HG03045 (cell line): ENCODE data around the gene MEF2B.
"Not testable (repeated sequence)": the region's sequence is repeated elsewhere in the genome, so short reads cannot be mapped to it uniquely, and the experiment has no call there.

Experiments used
- ATAC-seq: cut with Tn5 transposase; IDR thresholded peaks from one replicate; pipeline ENCODE4 v1.9.1; 2021; ENCODE audit warnings: mild to moderate bottlenecking, moderate library complexity; ENCODE audit not compliant: unreplicated experiment

MEF2B gene

GRCh38 chr19:19157808-19158207, 12.3 kb downstream of the MEF2B start:
- ATAC-seq: no peak

GRCh38 chr19:19155495-19156219, 14.4 kb downstream of the MEF2B start:
- ATAC-seq: peak; percentile 65

GRCh38 chr19:19154768-19155494, 15.1 kb downstream of the MEF2B start:
- no peak for ATAC-seq

- no peak for ATAC-seq
Observed at GRCh38 chr19:19152668-19153384, 17.2 kb downstream of the MEF2B start.

- no peak for ATAC-seq
Observed at GRCh38 chr19:19151418-19151817, 18.6 kb downstream of the MEF2B start.

GRCh38 chr19:19149435-19149834, 20.6 kb downstream of the MEF2B start:
- no peak for ATAC-seq

GRCh38 chr19:19148504-19148903, 21.6 kb downstream of the MEF2B start:
- not testable (repeated sequence) for ATAC-seq

- ATAC-seq: no peak
Observed at GRCh38 chr19:19147344-19147743, 22.7 kb downstream of the MEF2B start.

- no peak for ATAC-seq
Observed at GRCh38 chr19:19146865-19147264, 23.2 kb downstream of the MEF2B start.

- ATAC-seq: no peak
Observed at GRCh38 chr19:19145684-19146608, 24.1 kb downstream of the MEF2B start.

- no peak for ATAC-seq
Observed at GRCh38 chr19:19145281-19145680, 24.8 kb downstream of the MEF2B start.

- no peak for ATAC-seq
Observed at GRCh38 chr19:19142347-19142746, 27.7 kb downstream of the MEF2B start.

- ATAC-seq: no peak
Observed at GRCh38 chr19:19140476-19140875, 29.6 kb downstream of the MEF2B start.

- no peak for ATAC-seq
Observed at GRCh38 chr19:19139876-19140229, 30.2 kb downstream of the MEF2B start.

GRCh38 chr19:19138109-19138981, 31.7 kb downstream of the MEF2B start, which contains the start of gene TMEM161A:
TSS of gene TMEM161A (minus strand) at chr19:19138478. CDS start at chr19:19138428, 50 bp downstream.
- ATAC-seq: peak; percentile 99

GRCh38 chr19:19137556-19138108, 32.4 kb downstream of the MEF2B start:
- ATAC-seq: no peak

GRCh38 chr19:19135713-19136112, 34.4 kb downstream of the MEF2B start:
- ATAC-seq: not testable (repeated sequence)

- no peak for ATAC-seq
Observed at GRCh38 chr19:19134687-19135158, 35.3 kb downstream of the MEF2B start.

- ATAC-seq: no peak
Observed at GRCh38 chr19:19133985-19134384, 36.1 kb downstream of the MEF2B start.
